SK-N-DZ (cell line): ENCODE measurements around the gene PKDCC. TPM values are rescaled to one million over a fixed set of nuclear protein-coding genes. Genes with fewer than 3 reads are reported as not detected.

Experiments
- DNase-seq: peaks from one replicate; pipeline ENCODE4 v3.0.0-alpha.2; 2015; ENCODE audit warnings: low spot score
- polyA plus RNA-seq, 2 experiments: library from polyadenylated mRNA; depleted of rRNA; stranded (reverse); fragments of >200 nt; gene quantifications; 2 replicates each; pipeline ENCODE4 v1.2.3, GENCODE V29; 2014

PKDCC gene
- polyA plus RNA-seq (2014; cell fraction: cytosol; rRNA removed) = 46.6 and 70.2 TPM in 2 replicates
- polyA plus RNA-seq (2014; cell fraction: nucleus; rRNA removed) = 231 and 310 TPM in 2 replicates

GRCh38 chr2:42047488-42048298 is at the start of gene PKDCC:
PKDCC (plus strand) TSS chr2:42048021; CDS start chr2:42048200, 179 bp downstream.
- peak; percentile 79 for DNase-seq

GRCh38 chr2:41998186-41999127 is 49.4 kb upstream of the PKDCC start:
- DNase-seq = no peak

- no peak for DNase-seq
These were observed 48.7 kb upstream of the PKDCC start for GRCh38 chr2:41999128-41999480.

GRCh38 chr2:41999592-42000281 is 48.1 kb upstream of the PKDCC start:
- no peak for DNase-seq

DNA sequence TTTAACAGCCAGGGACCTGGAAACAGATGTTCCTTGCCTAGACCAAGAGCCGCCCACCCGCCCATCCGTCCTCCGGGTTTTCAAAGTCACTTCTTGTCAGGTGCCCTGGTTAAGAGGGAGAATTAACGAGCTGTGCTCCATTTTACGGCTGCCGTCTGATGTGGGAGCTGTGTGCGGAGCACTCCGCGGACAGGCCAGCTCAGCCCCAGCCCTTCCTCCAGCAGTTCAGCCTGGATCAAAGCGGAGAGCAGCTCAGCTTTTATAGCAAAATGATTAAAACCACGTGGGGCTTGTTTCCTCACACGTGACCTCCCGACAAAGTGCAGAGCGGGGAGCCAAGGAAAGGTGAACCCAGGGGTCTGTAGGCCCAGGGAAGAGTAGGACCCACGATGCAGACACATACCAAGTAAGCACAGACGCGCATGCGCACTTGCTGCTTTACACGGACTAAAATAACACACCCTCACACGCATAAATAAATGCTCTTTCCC is 46.1 kb upstream of the PKDCC start:
- no peak for DNase-seq

DNA sequence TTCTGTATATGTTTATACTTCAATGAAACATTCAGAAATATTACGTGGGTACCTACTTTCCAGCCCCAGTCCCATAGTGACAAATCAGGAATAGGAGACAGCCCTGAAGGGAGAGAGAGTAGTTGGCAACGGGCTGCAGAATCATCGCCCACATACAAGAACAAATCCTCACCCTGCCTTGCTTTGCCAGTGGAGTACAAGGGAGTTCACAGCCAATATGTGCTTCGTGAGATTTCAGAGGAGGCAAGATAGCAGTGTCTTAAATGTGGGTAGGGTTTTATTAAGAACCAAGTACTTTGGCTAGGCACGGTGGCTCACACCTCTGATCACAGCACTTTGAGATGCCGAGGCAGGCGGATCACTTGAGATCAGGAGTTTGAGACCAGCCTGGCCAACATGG is 40.3 kb upstream of the PKDCC start:
- no peak for DNase-seq

DNA sequence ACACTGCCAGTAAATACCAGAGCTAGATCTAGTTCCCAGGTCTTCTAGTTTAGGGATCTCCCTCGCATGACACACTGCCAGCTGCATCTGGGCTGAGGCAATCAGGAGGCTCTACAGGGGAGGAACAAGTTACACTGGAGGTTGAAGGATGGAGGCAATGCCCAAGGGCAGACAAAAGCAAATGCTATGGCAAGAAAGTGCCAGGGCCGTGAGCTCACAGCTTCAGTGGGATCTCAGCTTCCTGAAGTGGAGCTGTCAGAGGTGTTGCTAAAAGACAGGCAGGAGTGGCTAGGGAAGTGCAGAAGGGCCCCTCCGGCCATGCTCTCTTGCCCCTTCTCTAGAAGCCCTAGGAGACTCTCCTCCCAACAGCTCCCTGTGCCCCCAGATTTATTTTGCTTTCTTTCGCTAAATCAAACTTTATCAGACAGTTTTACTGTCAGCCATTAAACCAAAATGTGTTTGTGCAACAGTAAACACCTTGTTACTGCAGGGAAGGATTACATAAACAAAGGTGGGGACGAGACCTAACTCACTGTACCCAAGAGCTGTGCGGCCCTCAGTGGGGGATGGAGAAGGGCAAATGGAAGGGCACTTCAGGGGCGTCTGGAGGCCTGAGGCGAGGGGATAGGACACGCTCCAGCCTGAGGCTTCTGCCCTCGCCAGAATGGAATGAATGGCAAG is 39.4 kb upstream of the PKDCC start:
- DNase-seq = no peak

GRCh38 chr2:42009657-42010580 is 37.9 kb upstream of the PKDCC start:
- no peak for DNase-seq

- no peak for DNase-seq
These were observed 37.0 kb upstream of the PKDCC start for GRCh38 chr2:42010743-42011298.

GRCh38 chr2:42012137-42012536 is 35.7 kb upstream of the PKDCC start:
- DNase-seq = no peak

DNA sequence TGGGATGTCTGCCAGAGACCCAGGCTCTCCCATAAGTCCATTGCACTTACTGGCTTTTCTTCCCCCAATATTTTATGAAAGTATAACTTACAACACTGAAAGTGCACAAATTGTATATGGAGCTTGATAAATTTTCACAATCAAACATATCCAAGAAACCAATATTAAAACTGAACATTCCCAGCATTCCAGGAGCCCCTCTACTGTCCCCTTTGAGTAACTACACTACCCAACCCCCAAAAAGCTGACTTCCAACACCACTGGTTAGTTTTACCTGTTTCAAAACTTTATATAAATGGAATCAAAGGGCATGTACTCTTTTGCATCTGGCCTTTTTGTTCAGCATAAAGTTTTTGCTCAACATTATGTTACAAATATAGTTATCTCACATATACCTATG is 35.2 kb upstream of the PKDCC start:
- DNase-seq = no peak

- no peak for DNase-seq
These were observed 34.4 kb upstream of the PKDCC start for GRCh38 chr2:42013409-42013808.

GRCh38 chr2:42021464-42021863 is 26.4 kb upstream of the PKDCC start:
- DNase-seq = peak; percentile 81

DNA sequence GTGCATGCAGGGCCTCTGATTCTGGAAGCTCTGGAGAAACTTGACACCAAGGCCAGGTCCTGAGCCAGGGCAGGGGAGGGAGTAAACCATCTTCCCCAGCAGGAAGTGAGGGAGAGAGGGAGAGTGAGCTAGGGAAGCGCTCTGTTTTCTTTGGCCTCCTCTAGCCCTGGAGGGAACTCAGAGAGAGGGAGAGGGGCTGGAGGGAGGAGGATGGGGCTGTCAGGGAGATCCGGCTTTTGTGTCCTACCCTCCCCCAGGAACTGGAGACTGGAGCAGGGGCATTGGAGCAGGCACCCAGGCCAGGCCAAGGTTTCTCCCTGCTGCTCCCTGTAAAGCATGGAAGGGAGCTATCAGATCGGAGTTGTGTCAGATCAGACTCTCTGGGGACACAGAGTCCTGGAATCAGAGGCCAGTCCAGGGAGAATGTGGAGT is 22.7 kb upstream of the PKDCC start:
- peak; percentile 83 for DNase-seq

GRCh38 chr2:42026272-42026671 is 21.5 kb upstream of the PKDCC start:
- DNase-seq = no peak

DNA sequence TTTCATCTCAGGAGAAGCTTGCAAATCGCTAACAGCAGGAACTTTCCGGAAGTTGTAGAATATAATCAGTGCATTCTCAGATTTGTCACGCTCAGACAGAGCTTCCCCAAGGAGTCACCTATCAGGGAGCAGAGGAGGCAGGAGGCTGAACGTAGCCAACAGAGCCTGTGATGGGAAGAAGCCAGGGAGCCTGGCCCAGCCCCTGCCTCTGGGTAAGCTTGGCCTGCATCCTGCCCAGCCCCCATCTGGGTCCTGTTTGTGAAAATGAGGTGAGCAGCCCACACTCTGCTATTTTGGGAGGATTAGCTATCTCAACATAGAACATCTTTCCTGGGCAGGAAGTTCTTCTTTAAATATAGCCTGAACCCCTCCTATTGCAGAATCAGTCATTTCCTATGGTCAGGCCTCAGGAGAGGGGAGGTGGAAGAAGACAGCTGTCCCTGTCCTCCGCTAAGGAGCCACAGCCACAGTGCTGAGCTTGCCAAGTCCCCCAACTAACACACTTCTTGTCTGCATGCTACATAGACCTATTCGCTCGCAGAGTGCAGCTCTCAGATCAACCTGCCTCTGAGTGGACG is 19.2 kb upstream of the PKDCC start:
- DNase-seq = no peak

DNA sequence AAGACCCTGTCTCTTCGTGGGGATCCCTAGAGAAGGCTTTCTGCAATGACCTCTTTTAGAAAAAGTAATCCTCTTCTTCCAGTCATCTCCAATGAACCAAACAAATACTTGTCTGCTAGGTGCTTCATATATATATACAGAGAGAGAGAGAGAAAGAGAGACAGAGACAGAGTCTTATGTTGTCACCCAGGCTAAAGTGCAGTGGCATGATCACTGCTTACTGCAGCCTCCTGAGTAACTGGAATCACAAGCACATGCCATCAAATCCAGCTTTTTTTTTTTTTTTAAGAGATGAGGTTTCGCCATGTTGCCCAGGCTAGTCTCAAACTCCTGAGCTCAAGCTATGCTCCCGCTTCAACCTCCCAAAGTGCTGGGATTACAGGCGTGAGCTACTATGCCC is 18.6 kb upstream of the PKDCC start:
- no peak for DNase-seq

GRCh38 chr2:42029639-42030199 is 18.1 kb upstream of the PKDCC start:
- DNase-seq = no peak

- no peak for DNase-seq
These were observed 17.5 kb upstream of the PKDCC start for GRCh38 chr2:42030200-42030759.
